ENCODE data around the gene SPACDR.
"Not testable (repeated sequence)": the region's sequence is repeated elsewhere in the genome, so short reads cannot be mapped to it uniquely, and the experiment has no call there.

The SPACDR gene, protein sequence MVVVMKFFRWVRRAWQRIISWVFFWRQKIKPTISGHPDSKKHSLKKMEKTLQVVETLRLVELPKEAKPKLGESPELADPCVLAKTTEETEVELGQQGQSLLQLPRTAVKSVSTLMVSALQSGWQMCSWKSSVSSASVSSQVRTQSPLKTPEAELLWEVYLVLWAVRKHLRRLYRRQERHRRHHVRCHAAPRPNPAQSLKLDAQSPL

DNA sequence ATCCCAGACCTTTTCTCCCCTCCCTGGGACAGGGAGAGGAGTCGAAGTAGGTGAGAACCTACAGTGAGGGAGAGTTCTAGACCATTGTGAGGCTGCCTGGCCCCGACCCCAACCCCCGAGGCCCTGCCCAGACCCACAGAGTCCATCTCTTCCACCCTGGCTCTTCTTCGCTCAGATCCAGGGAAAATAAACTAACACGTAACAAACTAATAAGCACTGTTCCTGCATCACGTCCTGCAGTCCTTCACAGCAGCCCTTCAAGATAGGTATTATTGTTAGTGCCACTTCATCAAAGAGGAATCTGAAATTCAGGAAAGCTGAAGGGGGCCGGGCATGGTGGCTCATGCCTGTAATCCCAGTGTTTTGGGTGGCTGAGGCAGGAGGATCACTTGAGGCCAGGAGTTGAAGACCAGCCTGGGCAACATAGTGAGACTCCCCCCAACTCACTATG is at the start of gene SPACDR:
SPACDR (minus strand) TSS at position 51 of the 451 bp plus-strand sequence. CDS start 235 bp downstream, outside the sequence.
- DNase-seq, result no peak

DNA sequence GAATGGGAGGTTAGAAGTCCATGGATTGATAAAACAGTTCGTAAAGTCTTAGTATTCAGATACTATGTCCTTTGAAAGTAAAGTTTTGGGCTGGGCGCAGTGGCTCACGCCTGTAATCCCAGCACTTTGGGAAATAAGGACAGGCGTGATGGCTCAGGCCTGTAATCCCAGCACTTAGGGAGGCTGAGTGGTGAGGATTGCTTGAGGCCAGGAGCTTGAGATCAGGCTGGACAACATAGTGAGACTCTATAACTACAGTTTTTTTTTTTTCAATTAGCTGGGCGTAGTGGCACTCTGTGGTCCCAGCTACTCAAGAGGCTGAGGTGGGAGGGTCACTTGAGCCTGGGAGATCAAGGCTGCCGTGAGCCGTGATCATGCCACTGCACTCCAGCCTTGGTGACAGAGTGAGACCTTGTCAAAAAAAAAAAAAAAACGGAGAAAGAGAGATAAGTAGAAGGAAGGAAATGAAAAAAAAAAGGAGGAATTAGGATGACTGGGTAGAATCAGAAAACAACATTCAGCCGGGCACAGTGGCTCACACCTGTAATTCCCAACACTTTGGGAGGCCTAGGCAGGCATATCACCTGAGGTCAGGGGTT is 49.3 kb upstream of the SPACDR start:
- no peak for DNase-seq

DNA sequence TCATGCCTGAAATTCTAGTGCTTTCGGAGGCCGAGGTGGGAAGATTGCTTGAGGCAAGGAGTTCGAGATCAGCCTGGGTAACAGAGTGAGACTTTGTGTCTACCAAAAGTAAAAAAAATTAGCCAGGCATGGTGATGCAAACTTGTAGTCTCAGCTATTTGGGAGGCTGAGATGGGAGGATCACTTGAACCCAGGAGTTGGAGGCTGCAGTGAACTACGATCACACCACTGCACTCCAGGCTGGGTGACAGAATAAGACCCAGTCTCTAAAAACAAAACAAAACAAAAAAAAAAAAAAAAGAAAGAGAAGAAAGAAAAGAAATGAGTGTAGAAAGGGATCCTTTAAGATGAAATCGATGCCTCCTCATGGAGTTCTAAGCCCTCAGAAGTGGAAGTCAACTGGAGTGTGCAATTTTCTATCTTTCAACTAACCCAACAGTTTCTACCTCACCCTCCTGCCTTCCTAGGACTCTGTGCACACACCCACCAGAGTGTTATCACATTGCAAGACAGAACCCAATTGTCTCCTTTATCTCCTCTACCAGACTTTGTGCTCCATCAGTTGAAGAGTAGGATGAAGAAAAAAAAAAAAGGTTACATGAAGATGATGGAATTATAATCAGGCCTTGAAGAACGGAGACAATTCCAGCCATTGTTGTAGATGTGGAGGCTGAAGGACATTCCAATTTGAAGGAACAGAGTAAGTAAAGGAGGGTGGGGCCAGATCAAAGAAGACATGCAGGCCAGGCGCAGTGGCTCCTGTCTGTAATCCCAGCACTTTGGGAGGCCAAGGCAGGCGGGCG is 46.6 kb upstream of the SPACDR start:
- DNase-seq, result no peak

DNA sequence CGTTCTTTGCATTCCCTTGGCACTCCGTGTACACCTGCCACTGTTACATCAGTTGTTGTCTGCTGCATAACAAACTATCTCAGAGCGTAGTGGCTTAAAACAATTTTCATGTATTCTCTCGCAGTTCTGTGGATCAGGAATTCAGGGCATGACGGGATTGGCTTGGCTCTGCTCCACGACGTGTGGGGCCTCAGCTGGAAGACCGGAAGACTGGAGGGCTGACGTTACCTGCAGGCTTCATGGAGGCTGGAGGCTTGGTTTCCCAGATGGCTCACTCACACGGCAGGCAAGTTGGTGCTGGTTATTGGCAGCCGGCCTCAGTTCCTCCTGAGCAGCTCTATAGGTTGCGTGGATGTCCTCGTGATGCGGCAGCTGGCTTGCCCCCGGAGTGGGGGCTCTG is 45.2 kb upstream of the SPACDR start:
- no peak for DNase-seq

DNA sequence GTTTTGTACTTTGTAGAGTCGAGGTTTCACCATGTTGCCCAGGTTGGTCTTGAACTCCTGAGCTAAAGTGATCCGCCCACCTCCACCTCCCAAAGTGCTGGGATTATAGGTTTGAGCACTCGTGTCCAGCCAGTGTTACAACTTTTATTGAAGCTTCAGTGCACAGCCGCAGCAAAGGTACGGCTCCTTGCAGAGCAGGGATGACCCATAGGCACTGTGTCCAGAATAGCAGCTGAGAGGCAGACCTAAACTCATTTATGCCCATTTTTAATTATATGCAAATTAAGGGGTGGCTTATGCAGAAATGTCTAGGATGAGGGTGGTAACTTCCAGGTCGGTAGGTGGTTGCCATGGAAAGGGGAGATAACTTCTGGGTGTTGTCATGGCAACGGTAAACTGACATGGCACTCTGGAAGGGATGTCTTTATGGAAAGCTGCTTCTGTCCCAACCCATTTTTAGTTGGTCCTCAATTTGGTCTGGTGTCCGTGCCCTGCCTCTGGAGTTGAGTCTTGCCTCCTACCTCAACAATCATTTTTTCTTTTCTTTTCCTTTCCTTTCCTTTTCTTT is 42.4 kb upstream of the SPACDR start:
- DNase-seq, result no peak

DNA sequence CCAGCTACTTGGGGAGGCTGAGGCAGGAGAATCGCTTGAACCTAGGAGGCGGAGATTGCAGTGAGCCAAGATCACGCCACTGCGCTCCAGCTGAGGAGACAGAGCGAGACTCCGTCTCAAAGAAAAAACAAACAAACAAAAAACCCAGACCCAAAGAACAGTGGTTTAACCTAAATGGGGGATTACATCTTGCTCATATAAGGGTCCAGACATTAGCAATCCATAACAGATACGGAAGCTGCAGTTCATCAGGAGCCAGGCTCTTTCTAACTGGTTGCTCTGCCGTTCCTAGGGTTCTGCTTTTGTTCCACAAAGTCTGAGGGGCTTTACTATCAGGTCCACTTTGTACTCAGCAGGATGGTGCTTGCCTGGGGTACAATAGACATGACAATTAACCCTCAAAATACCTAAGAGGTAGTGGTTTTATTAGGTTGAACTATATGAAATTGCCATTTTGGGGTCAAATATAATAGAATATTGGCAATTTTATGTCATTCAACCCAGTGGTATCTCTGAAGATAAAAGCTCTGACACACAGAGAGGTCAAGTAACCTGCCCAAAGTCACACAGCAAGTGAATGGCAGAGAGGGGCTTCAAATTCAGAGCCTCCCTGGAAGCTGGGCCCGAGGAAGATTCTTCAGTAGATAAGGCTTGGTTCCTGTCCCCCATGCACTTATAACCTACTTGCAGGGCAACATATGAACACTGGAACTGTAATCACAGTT is 41.0 kb upstream of the SPACDR start:
- DNase-seq, result no peak

DNA sequence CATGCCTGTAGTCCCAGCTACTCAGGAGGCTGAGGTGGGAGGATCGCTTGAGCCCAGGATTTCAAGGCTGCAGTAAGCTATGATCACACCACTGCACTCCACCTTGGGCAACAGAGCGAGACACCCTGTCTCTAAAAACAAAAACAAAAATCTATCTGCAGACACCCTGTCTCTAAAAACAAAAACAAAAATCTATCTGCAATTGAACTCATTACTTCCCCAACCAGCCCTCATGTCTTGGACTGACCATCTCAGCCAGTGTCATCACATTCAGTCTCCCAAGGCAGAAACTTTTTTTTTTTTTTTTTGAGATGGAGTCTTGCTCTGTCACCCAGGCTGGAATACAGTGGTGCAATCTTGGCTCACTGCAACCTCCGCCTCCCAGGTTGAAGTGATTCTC is 40.0 kb upstream of the SPACDR start:
- DNase-seq, result not testable (repeated sequence)

DNA sequence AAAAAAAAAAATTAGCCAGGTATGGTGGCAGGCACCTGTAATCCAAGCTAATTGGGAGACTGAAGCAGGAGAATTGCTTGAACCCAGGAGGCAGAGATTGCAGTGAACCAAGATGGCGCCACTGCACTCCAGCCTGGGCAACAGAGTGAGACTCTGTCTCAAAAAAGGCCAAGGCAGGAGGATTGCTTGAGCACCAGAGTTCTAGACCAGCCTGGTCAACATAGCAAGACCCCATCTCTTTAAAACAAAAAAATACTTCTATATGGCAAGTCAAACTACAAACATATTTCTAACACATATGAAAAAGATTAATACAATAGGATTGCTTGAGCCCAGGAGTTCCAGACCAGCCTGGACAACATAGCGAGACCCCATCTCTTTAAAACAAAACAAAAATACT is 36.7 kb upstream of the SPACDR start:
- not testable (repeated sequence) for DNase-seq

DNA sequence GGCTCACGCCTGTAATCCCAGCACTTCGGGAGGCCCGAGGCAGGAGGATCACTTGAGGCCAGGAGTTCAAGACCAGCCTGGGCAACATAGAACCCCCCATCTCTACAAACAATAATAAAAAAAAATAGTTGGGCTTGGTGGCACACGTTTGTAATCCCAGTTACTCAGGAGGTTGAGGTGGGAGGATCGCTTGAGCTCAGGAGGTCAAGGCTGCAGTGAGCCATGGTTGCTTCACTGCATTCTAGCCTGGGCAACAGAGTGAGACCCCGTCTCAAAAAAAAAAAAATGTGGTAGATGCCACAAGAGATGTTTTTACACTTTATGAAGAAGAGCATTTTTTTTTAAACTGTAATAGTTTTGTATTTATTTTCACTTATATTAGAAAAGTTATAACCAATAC is 32.4 kb upstream of the SPACDR start:
- DNase-seq, result no peak

DNA sequence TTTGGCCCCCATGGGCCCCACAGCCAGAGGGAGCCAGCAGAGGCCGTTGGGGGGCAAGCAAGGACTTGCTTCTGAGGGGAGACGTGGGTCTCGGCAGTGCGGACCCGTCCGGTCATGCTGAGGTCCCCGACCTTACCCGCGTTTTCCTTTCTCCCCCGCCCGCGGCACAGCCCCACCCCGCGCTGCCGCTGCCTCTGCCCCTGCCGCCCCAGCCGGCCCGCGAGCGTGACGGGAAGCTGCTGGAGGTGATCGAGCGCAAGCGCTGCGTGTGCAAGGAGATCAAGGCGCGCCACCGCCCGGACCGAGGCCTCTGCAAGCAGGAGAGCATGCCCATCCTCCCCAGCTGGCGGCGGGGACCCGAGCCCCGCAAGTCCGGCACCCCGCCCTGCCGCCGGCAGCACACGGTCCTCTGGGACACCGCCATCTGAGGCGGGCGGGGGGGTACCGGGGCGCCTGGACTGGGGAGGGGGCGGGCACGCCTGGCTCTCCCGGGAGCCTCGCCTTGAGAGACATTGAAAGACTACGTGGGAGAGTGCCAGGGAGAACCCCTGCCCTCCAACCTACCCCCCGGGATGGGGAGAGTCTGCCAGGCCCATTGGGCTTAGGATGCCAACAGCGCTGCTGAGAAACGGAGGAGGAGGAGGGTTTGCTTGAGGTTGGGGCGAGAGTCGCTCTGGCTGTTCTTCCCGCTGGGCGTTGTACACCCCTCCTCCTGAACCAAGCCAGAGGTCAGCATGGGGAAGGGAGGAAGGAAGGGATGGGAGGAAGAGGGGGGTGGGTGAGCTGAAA is 29.6 kb upstream of the SPACDR start:
- DNase-seq, result peak; percentile 33 to 44

DNA sequence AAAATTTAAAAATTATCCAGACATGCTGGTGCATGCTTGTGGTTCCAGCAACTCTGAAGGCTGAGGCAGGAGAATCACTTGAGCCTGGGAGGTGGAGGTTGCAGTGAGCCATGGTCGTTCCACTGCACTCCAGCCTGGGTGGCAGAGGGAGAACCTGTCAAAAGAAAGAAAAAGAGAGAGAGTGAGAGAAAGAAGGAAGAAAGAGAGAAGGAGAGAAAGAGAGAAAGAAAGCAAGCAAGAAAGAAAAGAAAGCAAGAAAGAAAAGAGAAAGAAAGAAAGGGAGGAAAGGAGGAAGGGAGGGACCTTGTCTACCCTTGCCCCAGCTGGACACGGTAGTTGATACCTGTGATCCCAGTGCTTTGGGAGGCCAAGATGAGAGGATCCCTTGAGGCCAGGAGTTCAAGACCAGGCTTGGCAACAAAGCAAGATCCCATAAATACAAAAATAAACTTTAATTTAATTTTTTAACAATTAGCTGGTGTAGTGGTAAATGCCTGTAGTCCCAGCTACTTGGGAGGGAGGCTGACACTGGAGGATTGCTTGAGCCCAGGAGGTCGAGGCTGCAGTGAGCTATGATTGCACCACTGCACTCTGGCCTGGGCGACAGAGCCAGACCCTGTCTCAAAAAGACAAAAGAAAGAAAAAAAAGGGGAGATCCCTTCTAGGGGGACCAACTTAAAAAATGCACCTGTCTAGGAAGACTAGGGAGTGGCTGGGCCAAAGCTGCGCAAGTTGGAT is 28.8 kb upstream of the SPACDR start:
- DNase-seq, result no peak

DNA sequence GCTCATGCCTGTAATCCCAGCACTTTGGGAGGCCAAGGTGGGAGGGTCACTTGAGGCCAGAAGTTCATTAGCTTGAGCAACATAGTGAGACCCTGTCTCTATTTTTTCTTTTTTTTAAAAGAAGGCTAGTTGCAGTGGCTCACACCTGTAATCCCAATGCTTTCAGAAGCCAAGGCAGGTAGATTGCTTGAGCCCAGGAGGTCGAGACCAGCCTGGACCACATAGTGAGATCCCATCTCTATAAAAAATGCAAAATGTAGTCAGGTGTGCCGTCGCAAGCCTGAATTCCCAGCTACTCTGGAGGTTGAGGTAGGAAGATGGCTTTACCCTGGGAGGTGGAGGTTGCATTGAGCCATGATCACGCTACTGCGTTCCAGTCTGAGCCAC is 27.1 kb upstream of the SPACDR start:
- no peak for DNase-seq

DNA sequence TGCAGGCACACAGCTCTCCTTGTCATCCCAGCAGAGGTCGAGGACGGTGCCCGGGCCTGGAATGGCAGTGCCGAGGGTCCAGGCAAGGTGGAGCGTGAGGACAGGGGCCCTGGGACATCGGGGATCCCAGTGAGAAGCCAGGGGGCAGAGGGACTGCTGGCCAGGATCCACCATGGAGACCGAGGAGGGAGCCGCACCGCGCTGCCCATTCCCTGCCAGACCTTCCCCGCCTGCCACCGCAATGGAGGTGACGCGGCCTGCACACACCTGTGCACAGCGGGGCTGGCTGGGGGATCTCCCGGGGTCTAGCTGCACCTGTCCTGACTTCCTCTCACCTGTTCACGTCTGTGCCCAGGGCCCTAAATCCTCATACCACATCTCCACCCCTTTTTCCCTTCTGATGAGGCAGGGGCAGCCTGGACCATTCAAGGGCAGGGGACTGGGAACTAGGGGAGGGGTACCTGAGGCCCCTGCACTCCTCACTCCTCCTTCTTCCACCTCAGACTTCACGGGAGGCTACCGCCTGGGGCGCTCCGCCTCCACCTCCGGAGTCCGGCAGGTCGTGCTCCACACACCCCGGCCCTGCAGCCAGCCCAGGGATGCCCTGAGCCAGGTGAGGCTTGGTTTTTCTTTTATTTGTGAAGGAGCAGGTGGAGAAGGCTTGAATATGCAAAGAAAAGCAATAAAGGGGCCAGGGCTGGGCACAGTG is 26.6 kb upstream of the SPACDR start:
- DNase-seq, result no peak

DNA sequence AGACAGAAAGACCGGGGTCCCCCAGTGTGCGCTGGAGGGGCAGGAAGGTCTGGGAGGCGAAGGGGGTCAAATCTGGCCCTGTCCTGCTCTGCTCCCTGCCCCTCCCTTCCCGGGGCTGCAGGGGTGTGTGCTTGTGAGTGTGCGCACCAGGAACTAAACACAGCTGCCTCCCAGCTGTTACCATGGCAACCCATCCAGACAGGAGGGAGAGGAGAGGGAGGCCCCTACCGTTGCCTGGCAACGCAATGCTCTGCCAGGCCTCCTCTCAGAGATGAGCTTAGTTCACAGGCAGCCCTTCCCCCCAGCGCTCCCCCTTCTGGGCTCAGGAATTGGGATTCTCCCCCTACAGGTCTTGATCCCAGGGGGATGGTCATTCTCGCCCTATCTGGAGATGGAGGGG is 25.8 kb upstream of the SPACDR start:
- peak; percentile 46 to 56 for DNase-seq

DNA sequence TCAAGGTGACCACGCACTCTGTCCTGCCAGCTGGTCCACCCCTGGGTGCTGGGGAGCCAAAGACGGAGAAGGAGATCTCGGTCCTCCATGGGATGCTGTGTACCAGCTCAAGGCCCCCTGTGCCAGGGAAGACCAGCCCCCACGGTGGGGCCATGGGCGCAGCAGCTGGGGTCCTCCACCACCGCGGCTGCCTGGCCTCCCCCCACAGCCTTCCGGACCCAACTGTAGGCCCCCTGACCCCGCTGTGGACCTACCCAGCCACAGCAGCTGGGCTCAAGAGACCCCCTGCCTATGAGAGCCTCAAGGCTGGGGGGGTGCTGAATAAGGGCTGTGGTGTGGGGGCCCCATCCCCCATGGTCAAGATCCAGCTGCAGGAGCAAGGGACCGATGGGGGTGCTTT is 25.1 kb upstream of the SPACDR start:
- DNase-seq, result no peak

DNA sequence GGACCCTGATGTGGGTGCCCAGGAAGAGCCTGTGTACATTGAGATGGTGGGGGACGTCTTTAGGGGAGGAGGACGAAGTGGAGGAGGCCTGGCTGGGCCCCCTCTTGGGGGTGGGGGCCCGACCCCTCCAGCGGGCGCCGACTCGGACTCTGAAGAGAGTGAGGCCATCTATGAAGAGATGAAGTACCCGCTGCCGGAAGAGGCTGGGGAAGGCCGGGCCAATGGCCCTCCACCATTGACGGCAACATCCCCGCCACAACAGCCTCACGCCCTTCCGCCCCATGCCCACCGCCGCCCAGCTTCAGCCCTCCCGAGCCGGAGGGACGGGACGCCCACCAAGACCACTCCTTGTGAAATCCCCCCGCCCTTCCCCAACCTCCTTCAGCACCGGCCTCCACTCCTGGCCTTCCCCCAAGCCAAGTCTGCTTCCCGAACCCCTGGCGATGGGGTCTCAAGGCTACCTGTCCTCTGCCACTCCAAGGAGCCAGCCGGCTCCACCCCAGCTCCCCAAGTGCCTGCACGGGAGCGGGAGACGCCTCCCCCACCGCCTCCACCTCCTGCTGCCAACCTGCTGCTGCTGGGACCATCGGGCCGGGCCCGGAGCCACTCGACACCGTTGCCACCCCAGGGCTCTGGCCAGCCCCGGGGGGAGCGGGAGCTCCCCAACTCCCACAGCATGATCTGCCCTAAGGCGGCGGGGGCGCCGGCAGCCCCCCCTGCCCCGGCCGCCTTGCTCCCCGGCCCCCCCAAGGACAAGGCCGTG is 24.5 kb upstream of the SPACDR start:
- DNase-seq, result no peak

DNA sequence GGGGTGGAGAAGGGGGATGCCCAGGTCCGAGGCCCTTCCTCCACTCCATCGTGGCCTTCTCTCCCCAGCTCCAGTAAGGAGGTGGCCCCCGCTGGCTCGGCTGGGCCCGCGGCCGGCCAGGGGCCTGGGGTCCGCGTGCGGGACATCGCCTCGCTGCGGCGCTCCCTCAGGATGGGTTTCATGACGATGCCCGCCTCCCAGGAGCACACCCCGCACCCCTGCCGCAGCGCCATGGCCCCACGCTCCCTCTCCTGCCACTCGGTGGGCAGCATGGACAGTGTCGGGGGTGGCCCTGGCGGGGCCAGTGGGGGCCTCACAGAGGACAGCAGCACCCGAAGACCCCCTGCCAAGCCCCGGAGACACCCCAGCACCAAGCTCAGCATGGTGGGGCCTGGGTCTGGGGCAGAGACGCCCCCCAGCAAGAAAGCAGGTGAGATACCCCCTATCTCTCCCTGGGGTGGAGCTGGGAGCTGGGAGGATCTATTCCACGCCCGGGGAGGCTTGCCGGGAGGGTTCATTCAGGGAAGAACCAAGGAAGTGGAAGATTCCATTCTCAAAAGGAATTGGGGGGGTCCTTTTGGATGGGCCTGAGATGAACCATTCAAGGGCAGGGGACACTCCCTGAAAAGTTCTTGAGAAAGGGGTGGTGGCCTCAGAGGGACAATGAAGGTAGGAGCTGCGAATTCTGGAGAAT is 22.8 kb upstream of the SPACDR start:
- DNase-seq, result no peak

DNA sequence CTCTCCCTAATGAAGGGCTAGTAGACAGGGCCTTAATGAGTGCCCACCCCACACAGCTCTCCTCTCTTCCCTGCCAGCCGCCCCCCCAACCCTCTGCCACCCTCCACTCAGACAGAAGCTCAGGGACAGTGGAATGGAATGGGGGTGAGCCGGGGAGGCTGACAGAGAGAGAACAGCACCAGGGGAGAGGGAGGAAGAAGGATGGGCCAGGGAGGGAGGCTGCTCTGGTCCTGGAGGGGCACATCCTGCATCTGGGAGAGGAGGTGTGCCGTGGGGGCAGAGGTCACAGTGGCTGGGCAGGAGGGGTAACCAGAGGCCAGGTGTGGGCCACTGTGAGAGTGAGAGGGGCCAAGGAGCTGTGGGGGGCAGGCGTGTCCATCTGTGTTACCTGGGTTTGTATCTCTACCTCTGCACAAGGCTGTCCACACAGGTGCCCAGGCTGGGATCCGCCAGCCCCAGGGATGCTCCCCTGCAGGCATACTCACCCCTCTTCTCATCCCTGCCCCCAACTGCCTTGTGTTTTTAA is 22.1 kb upstream of the SPACDR start:
- no peak for DNase-seq

DNA sequence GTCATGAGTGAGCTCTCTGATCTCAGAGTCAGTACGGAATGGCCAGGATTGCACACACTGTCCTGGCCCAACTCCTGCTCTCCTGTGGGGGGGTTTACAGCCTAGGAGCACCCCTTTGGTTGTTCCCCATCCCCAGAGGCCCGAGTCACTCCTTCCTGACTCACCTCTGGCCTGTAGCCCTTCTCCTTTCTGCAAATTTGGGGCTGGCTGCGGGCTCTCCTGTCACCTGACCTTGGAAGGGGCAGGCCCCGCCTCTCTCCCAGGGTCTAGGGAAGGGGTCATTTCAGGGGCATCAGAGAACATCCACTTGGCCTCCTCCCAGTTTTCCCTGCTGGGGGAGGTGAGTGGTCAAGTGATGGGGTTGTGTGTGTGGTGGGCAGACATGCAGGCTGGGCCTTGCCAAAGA is 21.4 kb upstream of the SPACDR start:
- DNase-seq, result no peak

Data from CD4-positive, alpha-beta T cell treated with Interleukin-4 for 1 hour (primary cell).